HG03575 (cell line): ENCODE data around the gene STMN3.

Experiments used
- ATAC-seq: cut with Tn5 transposase; IDR thresholded peaks from one replicate; pipeline ENCODE4 v1.9.1; 2021; ENCODE audit not compliant: unreplicated experiment, insufficient number of reproducible peaks, low FRiP score; ENCODE audit errors: extremely low read depth

The STMN3 gene

GRCh38 chr20:63693083-63693732, 40.0 kb upstream of the STMN3 start:
- no peak for ATAC-seq

DNA sequence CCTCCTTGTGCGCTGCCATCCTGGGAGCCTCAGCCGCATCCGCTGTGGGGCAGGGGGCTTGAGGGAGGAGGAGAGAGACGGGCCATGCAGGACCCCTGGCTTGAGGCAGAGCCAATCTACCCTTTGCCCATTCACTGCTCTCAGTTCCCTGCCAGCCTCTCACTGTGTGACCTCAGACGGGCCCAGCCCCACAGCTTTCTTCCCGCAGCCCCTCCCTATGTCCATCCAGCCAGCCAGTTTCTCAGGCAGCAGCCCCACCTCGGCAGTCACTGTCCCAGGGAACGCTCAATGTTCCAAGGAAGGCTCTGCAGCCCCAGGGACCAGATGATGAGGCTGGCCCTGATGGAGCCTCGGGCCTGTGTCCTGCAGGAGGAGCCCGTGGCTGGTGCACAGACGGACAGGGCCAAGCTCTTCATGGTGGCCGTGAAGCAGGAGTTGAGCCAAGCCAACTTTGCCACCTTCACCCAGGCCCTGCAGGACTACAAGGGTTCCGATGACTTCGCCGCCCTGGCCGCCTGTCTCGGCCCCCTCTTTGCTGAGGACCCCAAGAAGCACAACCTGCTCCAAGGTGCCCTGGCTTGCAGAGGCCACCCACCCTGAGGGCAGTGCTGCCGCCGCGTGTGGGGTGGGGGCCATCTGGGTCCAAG, 39.3 kb upstream of the STMN3 start:
- ATAC-seq, result no peak

- ATAC-seq, result no peak
These were observed 38.6 kb upstream of the STMN3 start for GRCh38 chr20:63691711-63692435.

GRCh38 chr20:63690898-63691710, 37.9 kb upstream of the STMN3 start:
- ATAC-seq, result no peak

DNA sequence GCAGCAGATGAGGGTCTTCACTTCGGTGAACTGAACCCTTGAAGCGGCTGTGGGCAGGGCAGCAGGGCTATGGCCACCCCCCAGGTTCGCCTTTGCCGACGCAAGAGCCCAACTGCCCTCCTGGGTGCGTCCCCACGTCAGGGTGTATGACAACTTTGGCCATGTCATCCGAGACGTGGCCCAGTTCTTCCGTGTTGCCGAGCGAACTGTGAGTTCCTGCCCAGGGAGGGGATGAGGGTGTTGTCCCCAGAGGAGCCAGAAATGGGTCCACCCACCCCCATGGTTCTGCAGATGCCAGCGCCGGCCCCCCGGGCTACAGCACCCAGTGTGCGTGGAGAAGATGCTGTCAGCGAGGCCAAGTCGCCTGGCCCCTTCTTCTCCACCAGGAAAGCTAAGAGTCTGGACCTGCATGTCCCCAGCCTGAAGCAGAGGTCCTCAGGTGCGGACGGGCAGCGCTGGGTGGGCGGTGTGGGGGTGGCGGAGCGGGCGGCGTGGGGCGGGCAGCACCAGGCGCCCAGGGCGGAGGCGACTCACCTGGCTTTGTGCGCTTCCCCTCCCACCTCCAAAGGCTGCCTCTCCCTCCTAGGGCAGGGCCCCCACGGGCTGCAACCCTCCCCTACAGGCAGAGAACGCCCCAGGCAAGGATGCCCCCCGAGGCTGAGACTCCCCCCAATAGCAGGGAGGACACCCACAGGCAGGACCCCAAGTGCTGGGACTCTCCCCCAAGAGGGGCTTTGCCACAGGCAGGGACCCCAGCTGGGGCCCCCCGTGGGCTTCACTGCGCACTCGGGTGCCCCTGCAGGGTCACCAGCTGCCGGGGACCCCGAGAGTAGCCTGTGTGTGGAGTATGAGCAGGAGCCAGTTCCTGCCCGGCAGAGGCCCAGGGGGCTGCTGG, 37.0 kb upstream of the STMN3 start:
- ATAC-seq, result no peak

- no peak for ATAC-seq
These were observed 36.1 kb upstream of the STMN3 start for GRCh38 chr20:63689046-63690002.

DNA sequence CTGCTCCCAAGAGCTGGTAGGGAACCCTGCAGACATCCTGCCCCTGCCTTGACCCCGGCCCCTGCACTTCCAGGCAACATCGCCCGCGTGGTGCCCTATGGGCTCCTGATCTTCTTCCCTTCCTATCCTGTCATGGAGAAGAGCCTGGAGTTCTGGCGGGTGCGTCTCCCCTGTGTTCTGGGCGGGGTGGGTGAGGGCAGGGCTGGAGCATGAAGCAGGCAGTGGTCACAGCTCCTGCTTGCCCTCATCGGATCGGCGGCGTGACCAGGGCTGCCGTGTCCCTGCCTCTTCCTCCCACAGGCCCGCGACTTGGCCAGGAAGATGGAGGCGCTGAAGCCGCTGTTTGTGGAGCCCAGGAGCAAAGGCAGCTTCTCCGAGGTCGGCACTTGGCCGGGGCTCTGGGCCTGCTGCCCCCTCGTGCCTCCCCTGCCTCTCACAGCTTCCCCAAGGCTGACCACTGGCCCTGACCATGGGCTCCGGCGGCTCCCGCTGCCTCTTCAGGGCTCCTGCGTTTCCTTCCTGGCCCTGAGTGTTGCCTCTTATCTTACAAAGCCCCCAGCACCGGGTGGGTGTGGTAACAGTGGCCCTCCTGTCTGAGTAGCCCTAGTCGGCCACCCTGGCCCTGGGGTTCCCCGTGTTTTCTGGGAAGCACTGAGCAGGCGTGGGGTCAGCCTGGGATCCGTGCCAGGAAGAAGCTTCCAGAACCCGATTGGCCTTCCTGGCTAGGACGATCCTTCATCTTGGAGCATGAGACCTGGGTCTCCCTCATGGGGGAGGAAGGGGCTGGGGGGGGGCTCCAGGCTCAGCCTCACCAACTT, 35.2 kb upstream of the STMN3 start:
- no peak for ATAC-seq

DNA sequence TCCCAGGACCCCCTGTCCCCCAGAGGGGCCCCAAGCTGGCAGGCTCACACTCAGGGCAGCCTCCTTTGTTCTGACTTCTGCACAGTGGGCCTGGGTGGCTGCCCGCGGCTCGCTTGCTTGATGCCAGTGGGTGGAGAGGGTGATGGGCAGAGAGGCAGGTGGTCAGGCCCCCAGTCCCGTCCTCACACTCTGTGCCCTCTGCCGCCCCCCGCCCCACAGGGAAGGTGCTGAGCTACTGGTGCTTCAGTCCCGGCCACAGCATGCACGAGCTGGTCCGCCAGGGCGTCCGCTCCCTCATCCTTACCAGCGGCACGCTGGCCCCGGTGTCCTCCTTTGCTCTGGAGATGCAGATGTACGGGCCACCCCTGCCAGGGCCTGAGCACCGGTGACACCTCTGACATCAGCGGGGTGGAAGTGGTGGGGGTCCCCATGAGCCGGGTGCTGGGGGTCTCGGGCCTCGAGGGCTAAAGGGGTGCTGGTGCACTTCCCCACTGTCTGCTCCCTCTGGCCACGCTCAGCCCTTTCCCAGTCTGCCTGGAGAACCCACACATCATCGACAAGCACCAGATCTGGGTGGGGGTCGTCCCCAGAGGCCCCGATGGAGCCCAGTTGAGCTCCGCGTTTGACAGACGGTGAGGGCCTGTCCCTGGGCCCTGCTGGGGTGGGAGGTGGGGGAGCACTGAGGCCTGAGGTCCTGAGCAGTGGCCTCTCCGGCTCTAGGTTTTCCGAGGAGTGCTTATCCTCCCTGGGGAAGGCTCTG, 34.4 kb upstream of the STMN3 start:
- no peak for ATAC-seq

DNA sequence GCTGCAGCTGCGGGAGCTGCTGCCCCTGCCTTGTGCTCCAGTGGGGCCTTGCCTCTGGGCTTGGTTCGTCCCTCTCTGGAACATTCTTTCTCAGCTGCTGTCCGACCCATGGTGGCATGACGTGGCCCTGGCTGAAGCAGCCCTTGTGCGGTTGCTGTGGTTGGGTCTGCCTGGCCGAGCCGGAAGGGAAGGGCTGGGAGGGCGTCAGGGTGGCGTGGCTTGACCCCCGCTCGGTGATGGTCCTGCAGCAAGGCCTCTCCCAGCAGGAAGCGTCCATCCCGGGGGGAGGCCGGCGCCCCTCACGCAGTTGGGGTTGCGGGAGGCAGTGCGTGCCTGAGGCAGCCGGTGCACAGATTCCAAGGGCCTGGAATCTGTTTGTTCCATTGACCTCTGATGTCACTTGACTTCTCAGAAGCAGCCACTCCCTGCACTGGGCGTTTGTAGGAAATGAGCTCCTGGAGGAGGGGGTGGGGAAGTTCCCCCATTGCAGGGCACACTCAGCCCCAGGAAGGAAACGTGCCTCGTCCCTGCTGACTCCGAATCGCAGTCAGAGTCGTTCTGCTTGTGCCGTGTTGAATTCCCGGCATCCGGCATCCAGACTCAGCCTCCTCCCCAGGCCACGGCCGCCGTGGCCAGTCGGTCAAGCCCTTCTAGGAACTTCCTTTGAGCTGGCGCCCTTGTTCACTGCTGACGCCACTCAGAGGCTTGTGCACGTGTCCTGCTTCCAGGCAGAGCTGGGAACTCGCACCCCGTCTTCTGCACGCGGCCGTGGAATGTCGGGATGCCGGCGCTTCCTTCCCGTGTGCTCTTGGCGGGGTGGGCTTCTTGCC, 33.5 kb upstream of the STMN3 start:
- ATAC-seq, result no peak

GRCh38 chr20:63686094-63686491, 32.9 kb upstream of the STMN3 start:
- no peak for ATAC-seq

GRCh38 chr20:63685269-63686026, 32.2 kb upstream of the STMN3 start:
- no peak for ATAC-seq

DNA sequence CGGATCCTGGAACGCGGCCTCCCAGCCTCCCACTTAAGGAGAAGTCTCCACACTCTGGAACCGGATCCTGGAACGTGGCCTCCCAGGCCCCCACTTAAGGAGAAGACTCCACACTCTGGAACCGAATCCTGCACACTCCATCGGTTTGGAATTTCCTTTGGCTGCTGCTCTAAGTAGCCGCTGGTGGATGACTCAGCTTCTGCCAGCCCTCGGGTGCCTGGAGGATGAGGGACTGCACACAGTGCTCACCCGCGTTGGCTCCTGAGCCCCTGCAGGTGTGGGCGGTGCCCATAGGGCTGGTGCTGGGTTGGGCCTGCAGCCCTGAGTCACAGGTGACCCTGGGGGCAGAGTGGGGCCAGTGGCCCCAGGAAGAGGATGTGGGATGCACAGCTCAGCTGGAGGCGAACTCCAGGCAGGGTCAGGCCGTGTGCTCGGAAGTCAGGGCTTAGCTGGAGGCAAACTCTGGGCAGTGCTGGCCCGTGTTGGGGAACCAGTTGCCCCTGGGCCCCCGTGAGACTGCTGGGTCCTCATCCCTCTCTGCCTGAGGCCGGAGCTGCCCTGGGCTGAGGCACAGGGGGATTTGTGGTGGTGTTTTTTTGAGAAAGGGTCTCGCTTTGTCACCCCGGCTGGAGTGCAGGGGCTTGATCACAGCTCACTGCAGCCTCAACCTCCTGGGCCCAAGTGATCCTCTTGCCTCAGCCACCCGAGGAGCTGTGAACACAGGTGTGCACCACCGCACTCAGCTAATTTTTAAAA, 29.3 kb upstream of the STMN3 start:
- no peak for ATAC-seq

DNA sequence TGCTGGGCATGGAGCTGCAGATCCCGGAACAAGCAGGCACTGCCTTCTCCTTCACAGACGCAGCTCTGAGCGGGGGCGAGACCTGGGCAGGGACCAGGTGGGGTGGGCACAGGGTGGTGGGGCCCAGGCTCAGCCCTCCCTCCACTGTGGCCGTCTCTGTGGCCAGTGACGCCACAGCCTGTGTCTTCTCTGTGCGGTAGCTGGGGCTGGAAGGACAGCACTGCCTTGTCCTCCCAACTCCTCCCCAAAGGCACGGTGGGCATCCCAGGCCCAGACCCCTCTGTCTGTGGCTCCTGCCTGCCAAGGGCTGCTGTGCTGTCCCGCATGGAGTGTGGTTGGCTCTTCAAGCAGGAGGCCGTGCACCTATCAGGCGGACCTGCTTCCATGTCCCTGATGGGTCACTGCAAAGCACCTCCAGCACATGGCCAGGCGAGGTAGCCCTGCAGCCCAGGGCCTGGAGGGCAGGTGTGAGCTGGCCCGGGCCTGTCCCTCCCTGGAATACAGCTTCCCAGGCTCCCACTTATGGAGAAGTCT, 28.5 kb upstream of the STMN3 start:
- no peak for ATAC-seq
